Muscle layer of colon (tissue), 2 donors: Measurements from ENCODE around the gene TSC1.

Source experiments
- H3K27ac ChIP-seq: one replicate; pipeline ENCODE4 v1.7.0; 2013; ENCODE audit warnings: low read depth, mild to moderate bottlenecking, low read length, moderate library complexity
- H3K27me3 ChIP-seq, 2 donors: one replicate each; pipeline ENCODE4 v1.7.0; 2013; ENCODE audit warnings: low read length in 2 of 2, mild to moderate bottlenecking in 2 of 2; ENCODE audit not compliant: insufficient read depth in 2 of 2, control insufficient read depth in 1 of 2
- H3K36me3 ChIP-seq: one replicate; pipeline ENCODE4 v1.7.0; 2013; ENCODE audit warnings: mild to moderate bottlenecking, low read length; ENCODE audit not compliant: insufficient read depth
- H3K4me1 ChIP-seq: one replicate; pipeline ENCODE4 v1.7.0; 2013; ENCODE audit warnings: mild to moderate bottlenecking, low read length; ENCODE audit not compliant: insufficient read depth
- H3K4me3 ChIP-seq, 2 donors: one replicate each; pipeline ENCODE4 v1.7.0; 2013; ENCODE audit warnings: low read length in 2 of 2, low read depth in 1 of 2, mild to moderate bottlenecking in 1 of 2, moderate library complexity in 1 of 2
- H3K9ac ChIP-seq: one replicate; pipeline ENCODE4 v1.7.0; 2013; ENCODE audit warnings: low read length
- H3K9me3 ChIP-seq: one replicate; pipeline ENCODE4 v1.7.0; 2013; ENCODE audit warnings: mild to moderate bottlenecking, low read length
- donor health status: abdominal sarcoma.
- donor health status: Adenocarcinoma of cecum.

TSC1 gene

GRCh38 chr9:132985489-132985888, 41.1 kb upstream of the TSC1 start:
- H3K27ac ChIP-seq, result no peak overlapping the region
- peaks cover 0 to 7% of the 10 kb centered on the region in 2 donors for H3K27me3 ChIP-seq
- H3K36me3 ChIP-seq, result no peaks in the 10 kb centered on the region
- H3K9me3 ChIP-seq, result no peaks in the 10 kb centered on the region
- H3K4me1 ChIP-seq, result no peaks in the 10 kb centered on the region
- no peak overlapping the region for H3K4me3 ChIP-seq
- no peak overlapping the region for H3K9ac ChIP-seq

- H3K9ac ChIP-seq, result no peak overlapping the region
- no peaks in the 10 kb centered on the region for H3K4me1 ChIP-seq
- no peak overlapping the region for H3K4me3 ChIP-seq
- no peaks in the 10 kb centered on the region for H3K9me3 ChIP-seq
- no peaks in the 10 kb centered on the region for H3K36me3 ChIP-seq
- peaks cover 0 to 7% of the 10 kb centered on the region in 2 donors for H3K27me3 ChIP-seq
- H3K27ac ChIP-seq, result no peak overlapping the region
Measured at GRCh38 chr9:132985071-132985350, 40.6 kb upstream of the TSC1 start.

- Histone ChIP-seq H3K4me1 (no peaks in the 10 kb centered on the region), H3K27me3 (peaks cover 3 to 12% of the 10 kb centered on the region in 2 donors), H3K9ac (no peak overlapping the region), H3K9me3 (no peaks in the 10 kb centered on the region), H3K4me3 (no peak overlapping the region), H3K27ac (no peak overlapping the region), H3K36me3 (no peaks in the 10 kb centered on the region)
Measured at GRCh38 chr9:132984202-132985070, 40.0 kb upstream of the TSC1 start.

GRCh38 chr9:132983491-132984201, 39.2 kb upstream of the TSC1 start:
- H3K4me1 ChIP-seq, result no peaks in the 10 kb centered on the region
- H3K9me3 ChIP-seq, result no peaks in the 10 kb centered on the region
- no peak overlapping the region for H3K27ac ChIP-seq
- no peak overlapping the region for H3K9ac ChIP-seq
- no peaks in the 10 kb centered on the region for H3K36me3 ChIP-seq
- H3K4me3 ChIP-seq, result no peak overlapping the region
- peaks cover 7 to 17% of the 10 kb centered on the region in 2 donors for H3K27me3 ChIP-seq

- Histone ChIP-seq H3K36me3 (no peaks in the 10 kb centered on the region), H3K9me3 (no peaks in the 10 kb centered on the region), H3K4me3 (no peak overlapping the region), H3K4me1 (no peaks in the 10 kb centered on the region), H3K27me3 (peaks cover 16 to 29% of the 10 kb centered on the region in 2 donors), H3K9ac (no peak overlapping the region), H3K27ac (no peak overlapping the region)
Measured at GRCh38 chr9:132982458-132982857, 38.0 kb upstream of the TSC1 start.

- Histone ChIP-seq H3K9ac (no peak overlapping the region), H3K36me3 (no peaks in the 10 kb centered on the region), H3K27me3 (peaks cover 19 to 30% of the 10 kb centered on the region in 2 donors), H3K27ac (no peak overlapping the region), H3K4me3 (no peak overlapping the region), H3K9me3 (no peaks in the 10 kb centered on the region), H3K4me1 (no peaks in the 10 kb centered on the region)
Measured at GRCh38 chr9:132980157-132980556, 35.7 kb upstream of the TSC1 start.

- Histone ChIP-seq H3K9me3 (no peaks in the 10 kb centered on the region), H3K9ac (no peak within 1 kb of the TSS), H3K4me3 (no peak within 1 kb of the TSS), H3K4me1 (no peaks in the 10 kb centered on the region), H3K27me3 (peaks cover 19 to 29% of the 10 kb centered on the region in 2 donors), H3K36me3 (no peaks in the 10 kb centered on the region), H3K27ac (no peak within 1 kb of the TSS)
Measured at GRCh38 chr9:132978451-132979131, 34.2 kb upstream of the TSC1 start, which contains the start of gene GFI1B. Gene GFI1B (plus strand): TSS chr9:132978694. CDS start chr9:132986679, 7,985 bp downstream.

- Histone ChIP-seq H3K4me1 (no peaks in the 10 kb centered on the region), H3K9ac (no peak overlapping the region), H3K4me3 (no peak overlapping the region), H3K27me3 (peaks cover 19 to 29% of the 10 kb centered on the region in 2 donors), H3K27ac (no peak overlapping the region), H3K36me3 (no peaks in the 10 kb centered on the region), H3K9me3 (no peaks in the 10 kb centered on the region)
Measured at GRCh38 chr9:132978112-132978450, 33.7 kb upstream of the TSC1 start.

GRCh38 chr9:132976571-132976970, 32.2 kb upstream of the TSC1 start:
- Histone ChIP-seq H3K9me3 (no peaks in the 10 kb centered on the region), H3K9ac (no peak overlapping the region), H3K36me3 (no peaks in the 10 kb centered on the region), H3K27ac (no peak overlapping the region), H3K4me3 (no peak overlapping the region), H3K27me3 (peaks cover 19 to 29% of the 10 kb centered on the region in 2 donors), H3K4me1 (no peaks in the 10 kb centered on the region)

GRCh38 chr9:132975961-132976360, 31.5 kb upstream of the TSC1 start:
- H3K4me1 ChIP-seq, result no peaks in the 10 kb centered on the region
- no peak overlapping the region for H3K4me3 ChIP-seq
- H3K9ac ChIP-seq, result no peak overlapping the region
- no peaks in the 10 kb centered on the region for H3K9me3 ChIP-seq
- H3K27ac ChIP-seq, result no peak overlapping the region
- peaks cover 19 to 29% of the 10 kb centered on the region in 2 donors for H3K27me3 ChIP-seq
- H3K36me3 ChIP-seq, result no peaks in the 10 kb centered on the region

- no peaks in the 10 kb centered on the region for H3K36me3 ChIP-seq
- no peaks in the 10 kb centered on the region for H3K4me1 ChIP-seq
- no peaks in the 10 kb centered on the region for H3K9me3 ChIP-seq
- peaks cover 12 to 20% of the 10 kb centered on the region in 2 donors for H3K27me3 ChIP-seq
- no peak overlapping the region for H3K9ac ChIP-seq
- H3K4me3 ChIP-seq, result no peak overlapping the region
- H3K27ac ChIP-seq, result no peak overlapping the region
Measured at GRCh38 chr9:132973713-132974112, 29.3 kb upstream of the TSC1 start.
